Endodermal cell (in vitro differentiated cells): ENCODE measurements around the gene ADAM22. TPM values are rescaled to one million over a fixed set of nuclear protein-coding genes. Genes with fewer than 3 reads are reported as not detected.

Experiments
- DNase-seq: peaks from one replicate; pipeline ENCODE4 v3.0.0-alpha.2; 2017
- H3K27ac ChIP-seq: 2 replicates; pipeline ENCODE4 v1.5.1; 2013; ENCODE audit warnings: mild to moderate bottlenecking, low read depth, low read length, moderate library complexity
- H3K27me3 ChIP-seq: 2 replicates; pipeline ENCODE4 v1.6.1; 2013; ENCODE audit warnings: mild to moderate bottlenecking, low read length, moderate library complexity; ENCODE audit not compliant: insufficient read depth, control insufficient read depth, poor library complexity, severe bottlenecking
- H3K36me3 ChIP-seq: 2 replicates; pipeline ENCODE4 v1.7.0; 2013; ENCODE audit warnings: mild to moderate bottlenecking, low read length, moderate library complexity; ENCODE audit not compliant: control insufficient read depth, insufficient read depth
- H3K4me1 ChIP-seq: one replicate; pipeline ENCODE4 v1.7.0; 2013; ENCODE audit warnings: low read length; ENCODE audit not compliant: control insufficient read depth, insufficient read depth
- H3K4me3 ChIP-seq: 2 replicates; pipeline ENCODE4 v1.5.1; 2013; ENCODE audit warnings: mild to moderate bottlenecking, low read length, moderate library complexity
- H3K9ac ChIP-seq: 2 replicates; pipeline ENCODE4 v1.6.1; 2013; ENCODE audit warnings: mild to moderate bottlenecking, low read length, moderate library complexity; ENCODE audit not compliant: poor library complexity, severe bottlenecking; ENCODE audit errors: extremely low read depth
- H3K9me3 ChIP-seq: 2 replicates; pipeline ENCODE4 v1.6.1; 2013; ENCODE audit warnings: mild to moderate bottlenecking, low read length, moderate library complexity; ENCODE audit not compliant: control insufficient read depth
- H3K27ac Mint-ChIP-seq: 2 replicates; pipeline ENCODE4 v1.8.0; 2020; ENCODE audit warnings: mixed read lengths
- H3K27me3 Mint-ChIP-seq: 2 replicates; pipeline ENCODE4 v1.8.0; 2021; ENCODE audit warnings: mild to moderate bottlenecking, mixed read lengths; ENCODE audit not compliant: insufficient read depth
- H3K36me3 Mint-ChIP-seq: 2 replicates; pipeline ENCODE4 v1.8.0; 2020; ENCODE audit warnings: low read depth, mixed read lengths
- H3K4me1 Mint-ChIP-seq: 2 replicates; pipeline ENCODE4 v1.8.0; 2020; ENCODE audit warnings: mixed read lengths
- H3K4me3 Mint-ChIP-seq: 2 replicates; pipeline ENCODE4 v1.8.0; 2020; ENCODE audit warnings: mild to moderate bottlenecking, moderate library complexity, mixed read lengths
- H3K9me3 Mint-ChIP-seq: 2 replicates; pipeline ENCODE4 v1.8.0; 2020; ENCODE audit warnings: mild to moderate bottlenecking, mixed read lengths
- WGBS, 2 experiments: methylation state at CpG; one replicate each; pipeline versions ENCODE4 v1.1.5 to v1.1.7; 2013; ENCODE audit warnings: missing lambda C conversion rate in 2 of 2, mixed read lengths in 1 of 2; ENCODE audit not compliant: insufficient coverage in 1 of 2, insufficient read length in 1 of 2; 5-methylcytosine and 5-hydroxymethylcytosine counted together
- total RNA-seq, 2 donors: library from RNA; stranded (reverse); fragmentation: NEBNext Ultra II Directional in 1 of 2; extraction: Animal tissue kit (Norgen Biotek cat#: 25700) in 1 of 2; gene quantifications; 2 replicates in 1 of 2; 3 replicates in 1 of 2; pipeline ENCODE4 v1.2.1, GENCODE V29; 2021
- TF ChIP-seq, protein P1 (sequence below): fragments of 200-600 bp; sonication (generic); conservative IDR thresholded peaks from 2 replicates; pipeline ENCODE4 v1.5.0; 2021; ENCODE audit warnings: antibody characterized with exemption, mild to moderate bottlenecking

The ADAM22 gene
- total RNA-seq, 2 donors from 2014 or later = 10.9 to 11.5 TPM

DNA sequence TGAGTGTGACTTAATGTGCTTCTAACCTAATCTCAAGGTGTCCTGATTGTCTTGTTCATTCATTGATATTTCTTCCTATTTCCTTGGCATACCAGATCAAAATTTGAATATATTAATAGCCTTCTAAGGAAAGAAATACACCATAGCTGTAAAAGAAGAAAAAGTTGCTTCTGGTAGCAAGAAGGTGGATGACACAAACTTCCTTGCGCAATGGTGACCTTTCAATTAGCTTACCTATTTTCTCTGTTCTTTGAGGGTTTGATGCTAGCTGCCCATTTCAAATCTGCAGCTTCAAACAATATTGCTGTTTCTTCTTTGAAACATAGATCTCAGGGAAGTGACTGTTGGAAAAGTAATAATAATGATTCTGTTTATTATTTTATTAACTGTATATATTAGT, 108.8 kb downstream of the ADAM22 start:
- Mint-ChIP-seq H3K9me3 (no peaks in the 10 kb centered on the region), H3K27me3 (no peaks in the 10 kb centered on the region), H3K4me1 (peaks cover 6% of the 10 kb centered on the region), H3K27ac (no peak overlapping the region), H3K4me3 (no peak overlapping the region), H3K36me3 (no peaks in the 10 kb centered on the region)
- no peaks in the 10 kb centered on the region for H3K27me3 ChIP-seq
- 100% methylated on average over 1 of the region's 1 CpG for WGBS, 2 experiments
- H3K9me3 ChIP-seq = no peaks in the 10 kb centered on the region
- H3K9ac ChIP-seq = no peak overlapping the region
- no peaks in the 10 kb centered on the region for H3K36me3 ChIP-seq
- TF ChIP-seq, protein P1, sequence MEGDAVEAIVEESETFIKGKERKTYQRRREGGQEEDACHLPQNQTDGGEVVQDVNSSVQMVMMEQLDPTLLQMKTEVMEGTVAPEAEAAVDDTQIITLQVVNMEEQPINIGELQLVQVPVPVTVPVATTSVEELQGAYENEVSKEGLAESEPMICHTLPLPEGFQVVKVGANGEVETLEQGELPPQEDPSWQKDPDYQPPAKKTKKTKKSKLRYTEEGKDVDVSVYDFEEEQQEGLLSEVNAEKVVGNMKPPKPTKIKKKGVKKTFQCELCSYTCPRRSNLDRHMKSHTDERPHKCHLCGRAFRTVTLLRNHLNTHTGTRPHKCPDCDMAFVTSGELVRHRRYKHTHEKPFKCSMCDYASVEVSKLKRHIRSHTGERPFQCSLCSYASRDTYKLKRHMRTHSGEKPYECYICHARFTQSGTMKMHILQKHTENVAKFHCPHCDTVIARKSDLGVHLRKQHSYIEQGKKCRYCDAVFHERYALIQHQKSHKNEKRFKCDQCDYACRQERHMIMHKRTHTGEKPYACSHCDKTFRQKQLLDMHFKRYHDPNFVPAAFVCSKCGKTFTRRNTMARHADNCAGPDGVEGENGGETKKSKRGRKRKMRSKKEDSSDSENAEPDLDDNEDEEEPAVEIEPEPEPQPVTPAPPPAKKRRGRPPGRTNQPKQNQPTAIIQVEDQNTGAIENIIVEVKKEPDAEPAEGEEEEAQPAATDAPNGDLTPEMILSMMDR = no peak
- H3K4me1 ChIP-seq = no peaks in the 10 kb centered on the region
- H3K27ac ChIP-seq = no peak overlapping the region
- no peak for DNase-seq
- no peak overlapping the region for H3K4me3 ChIP-seq

DNA sequence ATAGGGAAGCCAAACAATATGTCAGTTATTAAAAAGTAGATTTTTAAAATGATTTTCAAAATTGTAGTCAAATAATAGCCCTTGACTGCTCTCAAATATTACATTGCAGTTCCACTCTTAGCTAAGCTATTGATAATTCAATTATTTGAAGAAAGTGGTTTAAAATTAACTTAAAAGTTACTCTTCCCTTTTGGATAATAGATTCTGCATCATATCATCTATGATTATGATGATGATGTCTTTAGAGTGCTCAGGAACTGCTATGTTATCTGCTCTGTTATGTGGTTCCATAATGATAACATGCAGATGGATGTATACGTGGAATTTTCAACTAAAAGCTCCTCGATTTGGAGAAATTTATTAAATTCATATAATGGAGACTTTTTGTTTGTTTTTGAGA, 110.0 kb downstream of the ADAM22 start:
- Histone ChIP-seq H3K36me3 (no peaks in the 10 kb centered on the region), H3K9ac (no peak overlapping the region), H3K4me3 (no peak overlapping the region), H3K27me3 (no peaks in the 10 kb centered on the region), H3K4me1 (no peaks in the 10 kb centered on the region), H3K27ac (no peak overlapping the region), H3K9me3 (no peaks in the 10 kb centered on the region)
- Mint-ChIP-seq H3K27ac (no peak overlapping the region), H3K36me3 (no peaks in the 10 kb centered on the region), H3K4me3 (no peak overlapping the region), H3K27me3 (no peaks in the 10 kb centered on the region), H3K9me3 (no peaks in the 10 kb centered on the region), H3K4me1 (peaks cover 6% of the 10 kb centered on the region)
- TF ChIP-seq, protein P1 = no peak
- WGBS, 2 experiments = 96% methylated on average over 2 of the region's 2 CpGs; no CpG with 5 or more reads in 1 of the 2 experiments
- no peak for DNase-seq

DNA sequence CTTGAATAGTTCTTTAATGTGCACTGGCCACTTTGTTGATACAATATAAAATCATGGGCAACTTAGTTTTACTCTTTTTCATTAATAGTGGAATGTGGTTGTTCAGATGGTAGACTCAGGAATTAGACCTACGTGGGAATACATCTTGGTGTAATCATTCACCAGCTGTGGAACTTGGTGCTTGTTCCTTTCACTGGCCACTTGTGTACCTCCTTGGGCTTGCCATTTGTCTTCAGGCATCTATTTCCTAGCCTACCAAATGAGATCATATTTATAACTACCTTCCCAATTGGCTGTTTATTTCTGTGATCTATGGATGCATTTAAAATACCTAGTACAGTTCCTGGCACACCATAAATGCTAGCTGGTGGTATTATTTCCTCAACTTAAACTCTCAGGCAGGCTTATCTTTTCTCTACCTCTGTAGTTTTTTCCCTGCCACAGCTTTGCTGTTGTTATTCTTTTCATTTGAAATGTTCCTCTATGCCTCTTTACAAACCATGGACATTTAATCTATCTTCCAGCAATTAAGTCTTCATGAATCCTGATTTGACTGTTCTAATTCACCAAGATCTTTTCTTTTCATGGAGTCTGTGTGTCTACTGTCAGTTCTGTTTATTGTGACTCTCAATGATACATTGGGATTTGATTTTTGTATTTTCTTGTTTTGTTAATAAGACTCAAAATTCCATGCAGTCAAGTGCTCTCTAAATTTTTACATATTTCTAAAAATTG, 113.0 kb downstream of the ADAM22 start:
- H3K4me3 Mint-ChIP-seq = no peak overlapping the region
- H3K9me3 Mint-ChIP-seq = no peaks in the 10 kb centered on the region
- no peaks in the 10 kb centered on the region for H3K27me3 Mint-ChIP-seq
- Histone ChIP-seq H3K9ac (no peak overlapping the region), H3K4me3 (no peak overlapping the region), H3K9me3 (no peaks in the 10 kb centered on the region), H3K4me1 (no peaks in the 10 kb centered on the region), H3K27me3 (no peaks in the 10 kb centered on the region), H3K36me3 (no peaks in the 10 kb centered on the region), H3K27ac (no peak overlapping the region)
- TF ChIP-seq, protein P1 = no peak
- no peaks in the 10 kb centered on the region for H3K36me3 Mint-ChIP-seq
- no peak for DNase-seq
- H3K4me1 Mint-ChIP-seq = peaks cover 1% of the 10 kb centered on the region
- H3K27ac Mint-ChIP-seq = no peak overlapping the region
- 90 to 100% methylated on average over 1 of the region's 1 CpG for WGBS, 2 experiments
